OCI-LY1 (cell line): Measurements from ENCODE around the gene NECTIN1.
"Not testable (repeated sequence)": the region's sequence is repeated elsewhere in the genome, so short reads cannot be mapped to it uniquely, and the experiment has no call there.

ENCODE experiments used
- CTCF ChIP-seq: fragments of 200-600 bp; sonication (generic), shearing (Covaris generic); IDR thresholded peaks from 2 replicates; pipeline ENCODE4 v1.5.1; 2017; ENCODE audit warnings: mild to moderate bottlenecking, antibody characterized with exemption, low read length, moderate library complexity, mixed read lengths
- EZH2 ChIP-seq: fragments of 200-600 bp; sonication (generic), shearing (Covaris generic); IDR thresholded peaks from 2 replicates; pipeline ENCODE4 v1.8.0; 2017; ENCODE audit warnings: borderline replicate concordance, mixed run types, mild to moderate bottlenecking, antibody characterized with exemption, low read length, moderate library complexity, mixed read lengths

GRCh38 chr11:119595941-119596340, 133.1 kb downstream of the NECTIN1 start:
- TF ChIP-seq CTCF, EZH2: not testable (repeated sequence)
